Activated naive CD8-positive, alpha-beta T cell treated with anti-CD3 and anti-CD28 coated beads, Interleukin-2, amount 50 U/mL, for 24 hours (primary cell): ENCODE data around the gene PAX1.
A peak's percentile ranks its signal among the peaks of the same experiment; 100 is the strongest.

ENCODE experiments used
- ATAC-seq: fragments of 150-1000 bp; cut with Tn5 transposase; one replicate; pipeline ENCODE4 v1.10.0; 2021
- DNase-seq: peaks from one replicate; pipeline ENCODE4 v3.0.0; 2021
- H3K27ac Mint-ChIP-seq: one replicate; pipeline ENCODE4 v1.8.0; 2021; ENCODE audit warnings: mild to moderate bottlenecking, mixed read lengths
- H3K27me3 Mint-ChIP-seq: one replicate; pipeline ENCODE4 v1.8.0; 2021; ENCODE audit warnings: mixed read lengths
- H3K36me3 Mint-ChIP-seq: one replicate; pipeline ENCODE4 v1.8.0; 2021; ENCODE audit warnings: low read depth, mixed read lengths
- H3K4me1 Mint-ChIP-seq: one replicate; pipeline ENCODE4 v1.8.0; 2021; ENCODE audit warnings: mixed read lengths
- H3K4me3 Mint-ChIP-seq: one replicate; pipeline ENCODE4 v1.8.0; 2021; ENCODE audit warnings: mild to moderate bottlenecking, moderate library complexity, mixed read lengths
- H3K9me3 Mint-ChIP-seq: one replicate; pipeline ENCODE4 v1.8.0; 2021; ENCODE audit warnings: mixed read lengths

Gene PAX1

DNA sequence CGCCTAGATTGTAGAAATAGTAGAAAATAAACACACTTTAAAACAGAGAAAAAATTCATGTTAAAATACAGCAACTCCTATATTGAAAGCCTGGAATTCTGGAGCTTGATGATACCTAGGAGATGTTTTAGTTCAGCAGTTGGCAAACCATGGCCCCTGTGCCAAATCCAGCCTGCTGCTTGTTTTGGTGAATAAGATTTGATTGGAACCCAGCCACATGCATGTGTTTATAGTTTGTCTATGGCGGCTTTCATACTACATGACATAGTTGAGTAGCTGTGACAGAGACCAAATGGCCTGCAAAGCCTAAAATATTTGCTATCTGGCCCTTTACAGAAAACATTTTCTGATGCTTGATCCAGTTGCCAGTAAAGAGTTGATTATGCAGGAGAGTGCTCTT, 57.2 kb downstream of the PAX1 start:
- no peaks in the 10 kb centered on the region for H3K4me1 Mint-ChIP-seq
- peaks cover 3% of the 10 kb centered on the region for H3K9me3 Mint-ChIP-seq
- no peaks in the 10 kb centered on the region for H3K27me3 Mint-ChIP-seq
- H3K27ac Mint-ChIP-seq = no peak overlapping the region
- ATAC-seq (no peak), DNase-seq (no peak)
- no peak overlapping the region for H3K4me3 Mint-ChIP-seq
- H3K36me3 Mint-ChIP-seq = no peaks in the 10 kb centered on the region

DNA sequence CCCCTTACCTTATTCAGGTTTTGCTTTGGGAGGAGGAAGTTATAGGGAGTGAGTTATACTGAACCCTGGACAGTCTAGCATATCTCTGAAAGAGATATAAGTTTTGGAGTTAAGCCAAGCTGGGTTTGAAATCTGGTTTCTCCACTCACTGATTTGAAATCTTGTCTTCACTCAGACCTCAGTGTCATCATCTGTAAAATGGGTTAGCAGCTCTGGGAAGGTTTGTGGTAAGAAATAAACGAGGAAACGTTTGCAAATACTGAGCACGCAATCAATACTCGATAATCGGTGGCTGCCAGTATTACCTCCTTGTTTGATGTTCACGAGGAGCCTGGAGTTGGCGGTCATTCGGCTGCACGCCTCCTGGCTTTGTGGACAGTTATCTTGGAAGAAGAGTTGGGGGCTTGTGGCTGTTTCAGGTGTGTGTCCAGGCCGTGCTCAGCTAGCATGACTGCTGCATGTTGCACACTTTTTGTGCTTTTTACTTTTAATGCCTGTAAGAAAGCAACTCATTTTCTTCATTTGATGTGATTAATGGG, 61.8 kb downstream of the PAX1 start:
- H3K36me3 Mint-ChIP-seq = no peaks in the 10 kb centered on the region
- no peak overlapping the region for H3K4me3 Mint-ChIP-seq
- H3K9me3 Mint-ChIP-seq = no peaks in the 10 kb centered on the region
- H3K27me3 Mint-ChIP-seq = no peaks in the 10 kb centered on the region
- no peak overlapping the region for H3K27ac Mint-ChIP-seq
- H3K4me1 Mint-ChIP-seq = no peaks in the 10 kb centered on the region
- no peak for DNase-seq
- no peak for ATAC-seq

DNA sequence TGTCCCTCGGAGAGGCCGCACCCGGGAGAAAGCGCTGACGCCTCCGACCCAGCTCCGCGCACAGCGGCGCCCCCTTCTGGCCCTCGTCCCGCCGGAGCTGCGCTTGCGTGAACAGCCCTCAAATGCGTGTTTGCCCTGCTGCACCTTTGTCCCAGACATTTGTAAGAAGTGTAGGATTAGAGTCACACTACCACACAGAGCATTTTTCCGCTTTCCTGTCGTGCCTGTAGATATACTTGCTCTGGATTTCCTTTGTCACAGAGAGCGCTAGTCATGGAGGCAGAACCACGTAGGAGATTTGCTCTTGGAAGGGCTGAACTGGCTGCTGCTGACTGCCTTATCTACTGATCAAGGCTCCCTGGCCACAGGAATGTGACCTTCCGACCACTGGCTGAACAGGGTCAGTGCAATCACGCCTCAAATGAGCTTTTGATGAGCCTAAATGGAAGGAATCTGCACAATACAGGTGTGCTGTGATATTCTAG, 62.3 kb downstream of the PAX1 start:
- H3K4me3 Mint-ChIP-seq = no peak overlapping the region
- ATAC-seq = no peak
- DNase-seq = peak; percentile 2
- no peak overlapping the region for H3K27ac Mint-ChIP-seq
- no peaks in the 10 kb centered on the region for H3K4me1 Mint-ChIP-seq
- H3K27me3 Mint-ChIP-seq = no peaks in the 10 kb centered on the region
- H3K9me3 Mint-ChIP-seq = no peaks in the 10 kb centered on the region
- no peaks in the 10 kb centered on the region for H3K36me3 Mint-ChIP-seq
